Stimulated activated CD8-positive, alpha-beta memory T cell treated with anti-CD3 and anti-CD28 coated beads, Interleukin-15, amount 100 ng/mL, for 24 hours (primary cell): ENCODE measurements around the gene ARFGEF3.
"Not testable (repeated sequence)": the region's sequence is repeated elsewhere in the genome, so short reads cannot be mapped to it uniquely, and the experiment has no call there.

Experiments
- DNase-seq: peaks from one replicate; pipeline ENCODE4 v3.0.0-alpha.2; 2020; ENCODE audit warnings: low read depth

The ARFGEF3 gene

DNA sequence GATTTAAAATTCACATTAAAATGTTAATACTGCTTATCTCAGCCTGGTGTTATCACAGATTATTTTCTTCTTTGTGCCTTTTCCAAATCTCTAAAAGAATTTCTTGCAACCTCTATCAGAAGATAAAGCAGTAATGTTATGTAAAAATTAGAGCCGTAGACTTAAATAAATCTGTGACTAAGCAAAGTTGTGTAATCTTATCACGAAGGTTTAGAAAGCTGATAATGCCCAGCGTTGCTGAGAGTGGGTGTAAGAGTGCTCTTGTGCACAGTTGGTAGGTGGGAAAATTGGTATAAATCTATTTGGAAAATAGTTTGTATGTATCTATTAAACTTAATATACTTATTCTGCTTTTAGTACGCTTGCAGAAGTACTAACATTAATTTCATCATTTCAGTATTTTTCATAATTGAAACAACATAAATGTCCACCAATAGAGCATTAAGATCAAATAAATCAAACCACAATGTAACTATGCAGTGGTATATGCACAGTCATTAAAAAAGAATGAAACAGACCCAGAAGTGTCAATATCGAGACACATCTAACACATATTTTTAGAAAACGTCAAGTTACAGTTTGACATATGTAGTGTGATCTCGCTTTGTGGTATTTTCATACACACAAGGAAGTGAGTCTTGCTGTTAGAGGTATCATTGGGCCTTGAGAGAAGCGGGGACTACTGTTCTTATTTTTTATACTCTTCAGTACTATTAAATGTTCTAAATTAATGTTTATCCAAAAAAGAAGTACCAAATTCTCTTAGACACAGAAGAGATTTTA, 111.0 kb downstream of the ARFGEF3 start:
- no peak for DNase-seq

DNA sequence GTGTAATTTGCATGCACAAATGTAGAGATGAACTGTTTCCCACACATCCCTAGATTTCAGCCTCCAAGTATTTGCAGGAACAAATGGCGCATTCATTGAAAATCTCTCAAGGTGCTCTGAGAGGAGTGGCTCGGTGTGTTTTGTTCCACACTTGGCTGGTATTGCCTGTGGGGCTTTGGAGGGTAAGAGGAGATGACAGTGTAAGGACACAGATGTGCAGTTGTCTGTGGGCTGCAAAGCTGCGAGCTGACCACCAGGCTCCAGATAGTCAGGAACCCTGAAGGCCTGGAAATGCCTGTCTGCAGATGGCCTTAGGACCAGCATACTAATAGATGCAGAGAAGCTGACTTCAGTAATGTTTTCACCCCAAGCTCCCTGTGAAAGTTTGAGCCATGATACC, 114.2 kb downstream of the ARFGEF3 start:
- DNase-seq = no peak

GRCh38 chr6:138277835-138278234, 116.1 kb downstream of the ARFGEF3 start:
- no peak for DNase-seq

DNA sequence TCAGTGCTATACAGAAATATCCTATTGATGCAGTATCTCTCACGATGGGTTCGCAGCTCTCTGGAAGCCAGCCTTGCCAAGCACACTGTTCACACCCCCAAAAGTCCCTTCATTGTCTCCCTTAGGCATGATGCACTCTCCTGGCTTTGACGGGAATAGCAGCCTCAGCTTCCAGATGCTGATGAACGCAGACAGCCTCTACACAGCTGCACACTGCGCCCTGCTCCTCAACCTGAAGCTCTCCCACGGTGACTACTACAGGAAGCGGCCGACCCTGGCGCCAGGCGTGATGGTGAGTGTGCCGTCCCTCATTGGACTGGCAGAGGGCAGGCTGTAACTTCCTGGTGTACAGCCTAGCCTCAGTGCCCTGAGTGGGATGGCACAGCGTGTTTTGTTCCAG, 116.6 kb downstream of the ARFGEF3 start:
- DNase-seq = no peak

- no peak for DNase-seq
These were observed 124.1 kb downstream of the ARFGEF3 start for GRCh38 chr6:138285800-138286199.

DNA sequence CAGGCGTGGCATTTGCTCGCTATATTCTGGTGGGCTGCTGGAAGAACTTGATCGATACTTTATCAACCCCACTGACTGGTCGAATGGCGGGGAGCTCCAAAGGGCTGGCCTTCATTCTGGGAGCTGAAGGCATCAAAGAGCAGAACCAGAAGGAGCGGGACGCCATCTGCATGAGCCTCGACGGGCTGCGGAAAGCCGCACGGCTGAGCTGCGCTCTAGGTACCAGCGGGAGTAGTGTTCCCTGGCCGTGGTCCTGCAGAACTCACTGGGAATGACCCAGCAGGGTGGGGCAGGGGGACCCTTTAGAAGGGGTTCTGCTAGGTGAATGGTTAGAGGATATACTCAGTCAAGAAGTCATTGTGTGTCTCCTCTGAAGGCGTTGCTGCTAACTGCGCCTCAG, 125.0 kb downstream of the ARFGEF3 start:
- no peak for DNase-seq

- peak; percentile 3 for DNase-seq
These were observed 125.6 kb downstream of the ARFGEF3 start for GRCh38 chr6:138287144-138287955.

- not testable (repeated sequence) for DNase-seq
These were observed 126.8 kb downstream of the ARFGEF3 start for GRCh38 chr6:138288428-138289085.

DNA sequence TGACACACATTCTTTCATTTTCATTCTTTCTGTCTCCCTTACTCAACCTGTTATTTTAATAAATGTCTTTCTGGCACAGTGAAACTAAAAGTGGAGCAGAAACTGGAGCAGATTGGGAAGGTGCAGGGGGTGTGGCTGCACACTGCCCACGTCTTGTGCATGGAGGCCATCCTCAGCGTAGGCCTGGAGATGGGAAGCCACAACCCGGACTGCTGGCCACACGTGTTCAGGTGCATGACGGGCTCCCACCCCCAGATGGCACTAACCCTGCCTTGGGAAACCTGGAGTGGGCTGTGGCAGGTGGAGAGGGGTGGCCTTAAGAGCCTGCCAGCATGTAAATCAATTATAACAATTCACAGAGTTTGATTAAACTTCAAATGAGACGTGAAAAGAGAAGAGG, 128.0 kb downstream of the ARFGEF3 start:
- DNase-seq = no peak

DNA sequence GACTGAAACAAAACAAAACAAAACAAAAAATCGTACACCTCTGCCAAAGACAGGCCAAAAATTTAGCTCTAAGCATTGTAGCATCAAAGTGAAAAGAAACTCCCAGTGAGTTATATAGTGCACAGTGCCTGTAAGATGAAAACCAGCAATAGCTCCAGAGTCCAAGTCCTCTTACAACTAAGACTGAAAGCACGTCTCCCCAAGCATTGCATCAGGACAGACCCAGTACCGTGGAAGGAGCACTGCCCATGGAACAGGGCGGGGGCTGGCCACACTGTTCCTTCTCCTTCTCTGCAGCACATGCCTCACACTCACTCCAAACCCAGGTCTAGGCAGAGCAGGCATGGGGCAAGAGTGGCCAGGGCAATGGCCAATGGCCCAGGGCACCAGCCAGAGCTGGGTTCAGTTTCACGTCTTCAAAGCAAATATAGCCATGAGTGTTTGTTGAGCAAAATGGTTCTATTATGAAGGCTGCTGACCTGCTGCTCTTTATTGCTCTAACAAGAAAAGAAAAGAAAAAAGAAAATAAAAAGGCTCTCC, 128.8 kb downstream of the ARFGEF3 start:
- no peak for DNase-seq

- no peak for DNase-seq
These were observed 129.5 kb downstream of the ARFGEF3 start for GRCh38 chr6:138291036-138291848.

GRCh38 chr6:138291849-138292181, 130.1 kb downstream of the ARFGEF3 start:
- DNase-seq = no peak

- no peak for DNase-seq
These were observed 130.7 kb downstream of the ARFGEF3 start for GRCh38 chr6:138292482-138292881.

DNA sequence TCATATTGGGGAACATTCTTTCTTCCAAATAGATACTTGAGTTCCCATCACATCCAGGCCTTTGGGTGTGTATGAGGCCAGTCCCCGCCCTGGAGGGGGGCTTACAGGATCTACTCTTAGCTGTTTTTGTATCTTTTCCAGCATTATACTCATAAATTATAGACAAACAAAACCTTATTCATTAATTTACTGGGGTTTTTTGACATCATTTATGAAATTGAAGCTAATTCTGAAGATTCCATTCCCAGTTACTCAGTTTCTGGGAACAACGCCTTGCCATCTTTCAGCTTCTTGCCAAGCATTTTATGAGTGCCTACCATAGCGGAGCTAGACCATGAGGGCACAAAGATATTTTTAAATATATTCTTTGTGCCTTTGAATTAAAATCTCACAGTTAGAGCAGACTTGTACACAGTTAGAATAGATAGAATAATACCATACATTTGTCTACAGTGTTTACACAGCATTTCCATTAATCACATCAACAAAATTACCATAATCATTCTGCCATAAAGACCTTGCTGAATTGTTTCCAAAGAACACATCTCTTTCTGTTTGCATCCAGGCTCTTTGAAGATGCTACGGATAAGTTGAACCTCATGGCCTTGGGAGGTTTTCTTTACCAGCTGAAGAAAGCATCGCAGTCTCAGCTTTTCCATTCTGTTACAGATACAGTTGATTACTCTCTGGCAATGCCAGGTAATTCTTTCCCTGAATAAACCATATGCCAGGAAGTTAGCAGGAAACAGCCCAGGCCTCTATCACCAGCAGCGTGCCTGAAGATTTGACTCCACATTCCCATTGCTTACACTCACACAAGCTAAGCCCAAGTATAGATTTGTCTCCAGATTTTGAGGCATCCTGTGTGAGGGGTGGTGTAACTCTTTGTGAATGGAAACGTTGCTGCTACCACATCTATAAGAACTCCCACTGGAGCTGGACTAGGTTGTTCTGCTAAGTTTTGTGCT, 132.0 kb downstream of the ARFGEF3 start:
- DNase-seq = no peak

DNA sequence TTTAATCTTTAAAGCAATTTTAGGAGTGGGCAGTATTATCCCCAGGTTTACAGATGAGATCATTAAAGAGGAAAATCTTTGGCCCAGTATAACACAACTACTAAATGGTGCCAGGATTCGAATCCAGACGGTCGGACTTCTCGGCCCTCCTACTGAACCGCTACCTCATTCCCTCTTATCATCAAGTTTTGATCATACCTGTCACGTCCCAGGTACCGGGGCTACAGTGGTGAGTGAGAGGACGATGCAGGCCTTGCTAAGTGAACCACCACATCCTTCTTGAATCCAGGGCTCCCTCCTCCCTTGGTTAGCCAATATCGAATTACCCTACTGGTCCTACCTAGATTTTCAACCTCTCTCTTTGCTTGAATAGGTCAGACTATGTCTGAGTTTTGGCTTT, 134.6 kb downstream of the ARFGEF3 start:
- DNase-seq = no peak

GRCh38 chr6:138296786-138297185, 135.0 kb downstream of the ARFGEF3 start:
- no peak for DNase-seq

DNA sequence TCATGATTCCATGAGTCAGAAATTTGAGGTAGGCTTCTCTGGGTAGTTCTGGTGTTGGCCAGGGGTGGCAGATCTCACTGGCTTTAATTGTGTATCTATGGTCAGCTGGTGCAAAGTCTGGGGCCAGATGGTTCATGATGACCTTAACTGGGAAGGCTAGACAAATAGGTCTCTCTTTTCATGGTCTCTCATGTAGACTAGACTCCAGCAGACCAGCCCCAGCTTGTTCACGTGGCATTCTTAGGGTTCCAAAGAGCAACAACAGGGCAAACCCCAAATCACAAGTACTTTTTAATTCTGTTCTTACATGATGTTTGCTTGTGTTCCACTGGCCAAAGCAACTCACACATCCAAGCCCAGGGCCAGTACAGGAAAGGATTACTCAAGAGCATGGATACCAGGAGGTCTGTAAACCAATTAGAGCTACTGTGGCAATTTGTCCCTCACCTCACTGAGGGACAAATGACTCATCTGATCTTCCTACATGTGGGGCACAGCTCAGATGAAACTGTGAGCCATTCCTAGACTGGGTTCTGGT, 136.1 kb downstream of the ARFGEF3 start:
- no peak for DNase-seq

DNA sequence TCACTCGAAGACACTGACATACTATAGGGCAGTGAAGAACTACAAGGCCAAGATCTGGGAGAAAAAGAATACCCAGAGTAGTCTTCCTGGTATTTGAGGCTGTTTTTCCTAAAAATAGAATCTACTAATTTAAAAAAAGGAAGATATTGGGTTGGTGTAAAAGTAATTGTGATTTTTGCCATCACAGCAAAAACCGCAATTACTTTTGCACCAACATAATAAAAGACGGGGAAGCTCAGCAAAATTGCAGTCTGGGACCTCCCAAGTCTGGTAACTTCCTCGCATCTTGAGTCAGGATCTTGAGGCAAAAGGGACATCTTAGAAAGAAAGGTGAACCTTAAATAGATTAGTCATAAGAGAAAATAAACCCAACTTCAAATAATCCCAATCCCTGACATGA, 138.7 kb downstream of the ARFGEF3 start:
- no peak for DNase-seq

GRCh38 chr6:138302554-138302953, 140.8 kb downstream of the ARFGEF3 start:
- DNase-seq = no peak

DNA sequence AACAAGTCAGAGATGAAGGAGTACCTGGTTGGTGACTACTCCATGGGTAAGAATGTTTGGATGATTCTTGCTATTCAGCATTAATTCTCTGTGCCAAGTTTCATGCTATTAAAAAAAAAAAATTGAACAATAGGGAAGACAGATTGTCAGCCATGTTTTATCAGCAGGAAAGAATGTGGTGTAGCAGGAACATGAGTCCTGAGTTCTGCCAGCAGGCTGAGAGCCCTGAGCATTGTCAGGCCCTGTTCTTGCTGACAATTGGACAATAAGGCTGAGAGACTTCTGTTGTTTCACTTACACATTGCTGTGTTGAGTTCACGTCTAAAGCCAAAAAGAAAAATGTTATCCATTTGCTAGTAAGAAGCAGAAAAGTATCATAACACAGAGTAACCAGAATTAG, 145.6 kb downstream of the ARFGEF3 start:
- no peak for DNase-seq
